K562 (cell line): ENCODE data around the gene KARS1. TPM values are rescaled to one million over a fixed set of nuclear protein-coding genes. Genes with fewer than 3 reads are reported as not detected.

Experiments used
- CSDE1 ChIP-seq, 2 experiments: fragments of 450-650 bp; IDR thresholded peaks; 2 replicates each; pipeline ENCODE4 v1.6.1; 2016; ENCODE audit warnings: mild to moderate bottlenecking in 1 of 2
- HINFP ChIP-seq: fragments of 450-650 bp; conservative IDR thresholded peaks from 2 replicates; pipeline ENCODE4 v1.6.1; 2016; ENCODE audit warnings: missing genetic modification characterization, low read depth, mild to moderate bottlenecking, control low read depth, missing compliant biosample characterization
- HNRNPUL1 ChIP-seq: fragments of 200-400 bp; formaldehyde crosslinking; IDR thresholded peaks from 2 replicates; pipeline ENCODE4 v1.6.1; 2017; ENCODE audit warnings: low read length
- MTF1 ChIP-seq: fragments of 250-450 bp; sonication (Bioruptor Pico); IDR thresholded peaks from 2 replicates; pipeline ENCODE4 v1.9.0; 2021; ENCODE audit warnings: moderate library complexity, mild to moderate bottlenecking, inconsistent platforms, borderline replicate concordance
- NFE2L1 ChIP-seq: fragments of 450-650 bp; IDR thresholded peaks from 2 replicates; pipeline ENCODE4 v1.6.1; 2016; ENCODE audit warnings: missing genetic modification characterization, low read depth, mild to moderate bottlenecking, missing compliant biosample characterization, moderate library complexity, borderline replicate concordance
- NFIX ChIP-seq: fragments of 250-450 bp; sonication (Bioruptor Pico); IDR thresholded peaks from 2 replicates; pipeline ENCODE4 v1.4.0; 2020; ENCODE audit warnings: low read depth, mild to moderate bottlenecking, moderate library complexity
- RBM34 ChIP-seq: fragments of 200-400 bp; formaldehyde crosslinking; IDR thresholded peaks from 2 replicates; pipeline ENCODE4 v1.6.1; 2018; ENCODE audit warnings: low read length, borderline replicate concordance; ENCODE audit not compliant: insufficient read depth
- RFX7 ChIP-seq: fragments of 250-450 bp; sonication (Bioruptor Pico); IDR thresholded peaks from 2 replicates; pipeline ENCODE4 v1.5.1; 2021; ENCODE audit warnings: mild to moderate bottlenecking
- RNF2 ChIP-seq: sonication (generic); IDR thresholded peaks from 2 replicates; pipeline ENCODE4 v1.6.1; 2016
- THRB ChIP-seq: fragments of 450-650 bp; formaldehyde crosslinking; conservative IDR thresholded peaks from 2 replicates; pipeline ENCODE4 v1.4.0; 2022; ENCODE audit warnings: mild to moderate bottlenecking, missing genetic modification characterization
- U2AF2 ChIP-seq: fragments of 200-400 bp; formaldehyde crosslinking; optimal IDR thresholded peaks from 2 replicates; pipeline ENCODE3; 2017; ENCODE audit warnings: low read depth, mild to moderate bottlenecking, low read length
- ZBTB8A ChIP-seq: fragments of 450-650 bp; IDR thresholded peaks from 2 replicates; pipeline ENCODE4 v1.6.1; 2018; ENCODE audit warnings: mild to moderate bottlenecking, moderate library complexity; ENCODE audit not compliant: partially characterized antibody
- ZFP30 ChIP-seq: fragments of 250-450 bp; sonication (Bioruptor Pico); IDR thresholded peaks from 2 replicates; pipeline ENCODE4 v1.8.0; 2022; ENCODE audit warnings: moderate library complexity, mild to moderate bottlenecking, inconsistent platforms, borderline replicate concordance
- ZNF12 ChIP-seq: sonication (generic); formaldehyde crosslinking; IDR thresholded peaks from 2 replicates; pipeline ENCODE4 v1.4.0; 2020; ENCODE audit warnings: mild to moderate bottlenecking, missing genetic modification reagents
- ZNF197 ChIP-seq: fragments of 200-800 bp; sonication (Bioruptor generic); IDR thresholded peaks from 2 replicates; pipeline ENCODE4 v1.6.1; 2016; ENCODE audit warnings: low read depth, missing genetic modification characterization, missing compliant biosample characterization
- ZNF274 ChIP-seq: IDR thresholded peaks from 2 replicates; pipeline ENCODE4 v1.6.1; 2011; ENCODE audit warnings: low read depth, mild to moderate bottlenecking, low read length, moderate library complexity, borderline replicate concordance
- ZNF551 ChIP-seq: fragments of 250-450 bp; sonication (Bioruptor Pico); IDR thresholded peaks from 2 replicates; pipeline ENCODE4 v1.5.0; 2021; ENCODE audit warnings: mild to moderate bottlenecking, moderate library complexity
- polyA plus RNA-seq, 8 experiments: library from polyadenylated mRNA; depleted of rRNA in 4 of 8; stranded (reverse) in 5 of 8; unstranded in 3 of 8; fragments of >200 nt; fragmentation: Nextera tagmentation in 2 of 8; fragmentation: Illumina TruSeq in 1 of 8; extraction: Ambion mirVana in 2 of 8; extraction: Trizol in 1 of 8; gene quantifications; 2 replicates each; pipeline versions ENCODE4 v1.2.1 to v1.2.3, GENCODE V29; 2011 to 2014; ENCODE audit warnings: inconsistent platforms in 1 of 8, missing spikeins in 1 of 8
- total RNA-seq, 7 experiments: library from RNA; depleted of rRNA in 6 of 7; stranded (reverse); fragments of >200 nt in 6 of 7; fragmentation: Illumina TruSeq in 2 of 7; extraction: Trizol in 2 of 7; gene quantifications; 2 replicates each; pipeline versions ENCODE4 v1.2.1 to v1.2.3, GENCODE V29; 2011 to 2021; ENCODE audit warnings: low replicate concordance in 1 of 7
- TF ChIP-seq, protein P1 (sequence below): sonication (generic); formaldehyde crosslinking; IDR thresholded peaks from 2 replicates; pipeline ENCODE4 v1.8.1; 2023; ENCODE audit warnings: mild to moderate bottlenecking, missing genetic modification reagents
- TF ChIP-seq, protein P2 (sequence below), 2 experiments: IDR thresholded peaks in 1 of 2; conservative IDR thresholded peaks in 1 of 2; 2 replicates each; pipeline ENCODE4 v1.6.1; 2016; ENCODE audit warnings: low read depth in 2 of 2, mild to moderate bottlenecking in 1 of 2, missing compliant biosample characterization in 1 of 2, missing genetic modification characterization in 1 of 2, moderate library complexity in 1 of 2

The KARS1 gene
- total and polyA plus RNA-seq, 9 of the 15 experiments (the other 6 are each of a cell fraction or from before 2014, with no cell fraction given): 223 to 386 (median 304) TPM

- TF ChIP-seq HINFP (tag) (no peak), RBM34 (no peak), ZNF12 (no peak), U2AF2 (no peak), ZFP30 (CRISPR knock-in tag) (no peak), ZBTB8A (no peak), THRB (no peak), NFIX (no peak), ZNF551 (CRISPR knock-in tag) (no peak), ZNF197 (CRISPR knock-in tag) (0 out of 2 replicates have a peak, but pooled peaks have one; percentile 32), CSDE1 (IDR thresholded peaks at IDR 0.05) (no peak; a peak in 1 of 4 replicates), RNF2 (0 out of 2 replicates have a peak, but pooled peaks have one; percentile 41), ZNF274 (no peak), HNRNPUL1 (no peak), MTF1 (CRISPR knock-in tag) (no peak), RFX7 (CRISPR knock-in tag) (no peak), NFE2L1 (tag) (no peak)
- TF ChIP-seq, protein P1, sequence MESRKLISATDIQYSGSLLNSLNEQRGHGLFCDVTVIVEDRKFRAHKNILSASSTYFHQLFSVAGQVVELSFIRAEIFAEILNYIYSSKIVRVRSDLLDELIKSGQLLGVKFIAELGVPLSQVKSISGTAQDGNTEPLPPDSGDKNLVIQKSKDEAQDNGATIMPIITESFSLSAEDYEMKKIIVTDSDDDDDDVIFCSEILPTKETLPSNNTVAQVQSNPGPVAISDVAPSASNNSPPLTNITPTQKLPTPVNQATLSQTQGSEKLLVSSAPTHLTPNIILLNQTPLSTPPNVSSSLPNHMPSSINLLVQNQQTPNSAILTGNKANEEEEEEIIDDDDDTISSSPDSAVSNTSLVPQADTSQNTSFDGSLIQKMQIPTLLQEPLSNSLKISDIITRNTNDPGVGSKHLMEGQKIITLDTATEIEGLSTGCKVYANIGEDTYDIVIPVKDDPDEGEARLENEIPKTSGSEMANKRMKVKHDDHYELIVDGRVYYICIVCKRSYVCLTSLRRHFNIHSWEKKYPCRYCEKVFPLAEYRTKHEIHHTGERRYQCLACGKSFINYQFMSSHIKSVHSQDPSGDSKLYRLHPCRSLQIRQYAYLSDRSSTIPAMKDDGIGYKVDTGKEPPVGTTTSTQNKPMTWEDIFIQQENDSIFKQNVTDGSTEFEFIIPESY (CRISPR knock-in tag): no peak
- TF ChIP-seq, protein P2, sequence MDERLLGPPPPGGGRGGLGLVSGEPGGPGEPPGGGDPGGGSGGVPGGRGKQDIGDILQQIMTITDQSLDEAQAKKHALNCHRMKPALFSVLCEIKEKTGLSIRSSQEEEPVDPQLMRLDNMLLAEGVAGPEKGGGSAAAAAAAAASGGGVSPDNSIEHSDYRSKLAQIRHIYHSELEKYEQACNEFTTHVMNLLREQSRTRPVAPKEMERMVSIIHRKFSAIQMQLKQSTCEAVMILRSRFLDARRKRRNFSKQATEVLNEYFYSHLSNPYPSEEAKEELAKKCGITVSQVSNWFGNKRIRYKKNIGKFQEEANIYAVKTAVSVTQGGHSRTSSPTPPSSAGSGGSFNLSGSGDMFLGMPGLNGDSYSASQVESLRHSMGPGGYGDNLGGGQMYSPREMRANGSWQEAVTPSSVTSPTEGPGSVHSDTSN (CRISPR knock-in tag; IDR thresholded peaks at IDR 0.05; ENCODE audit: low read depth): no peak
- TF ChIP-seq, protein P2 (tag; conservative IDR thresholded peaks at IDR 0.05; ENCODE audit: low read depth): no peak
Observed at GRCh38 chr16:75621170-75621477, 26.3 kb downstream of the KARS1 start (continued).
